HUES64 (cell line): ENCODE results near the gene SLC13A3.
A peak's percentile ranks its signal among the peaks of the same experiment; 100 is the strongest.

Experiments
- H3K27ac ChIP-seq: 2 replicates; pipeline ENCODE4 v1.7.0; 2013; ENCODE audit warnings: low read depth, low read length, inconsistent platforms
- H3K27me3 ChIP-seq: 2 replicates; pipeline ENCODE4 v1.6.1; 2013; ENCODE audit warnings: mild to moderate bottlenecking, low read length; ENCODE audit not compliant: insufficient read depth
- H3K36me3 ChIP-seq: 2 replicates; pipeline ENCODE4 v1.6.1; 2013; ENCODE audit warnings: mild to moderate bottlenecking, low read length; ENCODE audit not compliant: insufficient read depth
- H3K4me1 ChIP-seq: 2 replicates; pipeline ENCODE4 v1.6.1; 2013; ENCODE audit warnings: mild to moderate bottlenecking, low read length, moderate library complexity; ENCODE audit not compliant: insufficient read depth
- H3K4me3 ChIP-seq: 2 replicates; pipeline ENCODE4 v1.5.1; 2013; ENCODE audit warnings: mild to moderate bottlenecking, low read length, moderate library complexity
- H3K9ac ChIP-seq: 2 replicates; pipeline ENCODE4 v1.6.1; 2013; ENCODE audit warnings: mild to moderate bottlenecking, low read depth, low read length
- H3K9me3 ChIP-seq: 2 replicates; pipeline ENCODE4 v1.6.1; 2013; ENCODE audit warnings: low read depth, low read length; ENCODE audit not compliant: insufficient read depth
- WGBS: fragments of 150-250, 120-280 bp; methylation state at CpG from one replicate; pipeline ENCODE4 v1.1.7; 2013; ENCODE audit warnings: missing lambda C conversion rate; 5-methylcytosine and 5-hydroxymethylcytosine counted together

The SLC13A3 gene

GRCh38 chr20:46666818-46667515, 15.7 kb upstream of the SLC13A3 start:
- no peak overlapping the region for H3K9ac ChIP-seq
- H3K27ac ChIP-seq = no peak overlapping the region
- 93% methylated on average over 6 of the region's 6 CpGs for WGBS
- no peaks in the 10 kb centered on the region for H3K27me3 ChIP-seq
- 0 out of 2 replicates have a peak, but pooled peaks cover 6% of the 10 kb centered on the region for H3K36me3 ChIP-seq
- peaks cover 12% of the 10 kb centered on the region for H3K9me3 ChIP-seq
- H3K4me3 ChIP-seq = no peak overlapping the region
- H3K4me1 ChIP-seq = no peaks in the 10 kb centered on the region

GRCh38 chr20:46666306-46666705, 15.0 kb upstream of the SLC13A3 start:
- no peaks in the 10 kb centered on the region for H3K27me3 ChIP-seq
- no peaks in the 10 kb centered on the region for H3K4me1 ChIP-seq
- no peak overlapping the region for H3K27ac ChIP-seq
- WGBS = 88% methylated on average over 3 of the region's 3 CpGs
- H3K36me3 ChIP-seq = 0 out of 2 replicates have a peak, but pooled peaks cover 6% of the 10 kb centered on the region
- no peak overlapping the region for H3K4me3 ChIP-seq
- H3K9me3 ChIP-seq = peaks cover 12% of the 10 kb centered on the region
- H3K9ac ChIP-seq = no peak overlapping the region

DNA sequence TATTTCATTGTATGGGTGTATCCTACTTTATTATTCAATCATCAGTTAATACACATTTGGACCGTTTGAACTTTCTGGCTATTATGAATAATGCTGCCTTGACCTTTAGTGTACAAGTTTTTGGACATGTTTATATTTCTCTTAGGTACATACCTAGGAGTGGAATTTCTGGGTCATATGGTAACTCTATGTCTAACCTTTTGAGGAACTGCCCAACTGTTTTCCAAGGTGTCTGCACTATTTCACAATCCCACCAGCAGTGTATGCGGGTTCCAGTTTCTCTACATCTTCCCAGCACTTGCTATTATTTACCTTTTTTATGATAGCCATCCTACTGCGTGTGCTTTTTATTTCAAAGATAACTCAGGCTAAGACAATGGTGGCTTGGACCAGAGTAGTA, 14.3 kb upstream of the SLC13A3 start:
- Histone ChIP-seq H3K9me3 (peaks cover 5% of the 10 kb centered on the region; the same call in 1 of the 2 replicates), H3K4me3 (no peak overlapping the region), H3K27ac (no peak overlapping the region), H3K9ac (no peak overlapping the region), H3K36me3 (peaks cover 9% of the 10 kb centered on the region; the same call in 1 of the 2 replicates), H3K27me3 (no peaks in the 10 kb centered on the region), H3K4me1 (no peaks in the 10 kb centered on the region)
- WGBS = 95% methylated on average over 2 of the region's 3 CpGs

- Histone ChIP-seq H3K4me1 (no peaks in the 10 kb centered on the region), H3K27ac (no peak overlapping the region), H3K9ac (no peak overlapping the region), H3K9me3 (peaks cover 4% of the 10 kb centered on the region; the same call in 1 of the 2 replicates), H3K36me3 (peaks cover 6% of the 10 kb centered on the region; the same call in 1 of the 2 replicates), H3K27me3 (no peaks in the 10 kb centered on the region), H3K4me3 (no peak overlapping the region)
- WGBS = 97% methylated on average over 2 of the region's 3 CpGs
Measured at GRCh38 chr20:46663531-46663930, 12.3 kb upstream of the SLC13A3 start.

GRCh38 chr20:46661659-46662058, 10.4 kb upstream of the SLC13A3 start:
- no peaks in the 10 kb centered on the region for H3K4me1 ChIP-seq
- H3K9me3 ChIP-seq = peaks cover 4% of the 10 kb centered on the region; the same call in 1 of the 2 replicates
- no peaks in the 10 kb centered on the region for H3K27me3 ChIP-seq
- H3K9ac ChIP-seq = no peak overlapping the region
- no peak overlapping the region for H3K27ac ChIP-seq
- H3K36me3 ChIP-seq = peaks cover 3% of the 10 kb centered on the region; the same call in 1 of the 2 replicates
- 100% methylated on average over 1 of the region's 1 CpG for WGBS
- H3K4me3 ChIP-seq = no peak overlapping the region

DNA sequence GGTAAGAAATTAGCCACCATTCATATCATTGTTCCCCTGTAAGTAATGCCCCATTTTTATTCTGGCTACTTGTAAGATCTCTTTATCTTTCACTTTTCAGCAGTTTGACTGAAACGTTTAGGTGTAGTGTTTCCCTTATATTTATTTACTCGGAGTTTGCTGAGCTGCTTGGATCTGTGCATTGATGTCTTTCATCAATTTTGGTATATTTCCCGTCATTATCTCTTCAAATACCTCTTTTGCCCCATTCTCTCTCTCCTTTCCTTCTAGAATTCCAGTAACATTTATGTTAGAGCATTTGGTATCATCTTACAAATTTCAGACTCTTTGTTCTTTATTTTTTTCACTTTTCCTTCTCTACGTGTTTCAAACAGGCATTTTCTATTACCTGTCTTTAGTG, 9.2 kb upstream of the SLC13A3 start:
- H3K27ac ChIP-seq = no peak overlapping the region
- no peak overlapping the region for H3K9ac ChIP-seq
- H3K4me1 ChIP-seq = no peaks in the 10 kb centered on the region
- H3K9me3 ChIP-seq = peaks cover 4% of the 10 kb centered on the region; the same call in 1 of the 2 replicates
- no peak overlapping the region for H3K4me3 ChIP-seq
- H3K36me3 ChIP-seq = peaks cover 3% of the 10 kb centered on the region; the same call in 1 of the 2 replicates
- H3K27me3 ChIP-seq = no peaks in the 10 kb centered on the region
- 82% methylated on average over 3 of the region's 4 CpGs for WGBS

DNA sequence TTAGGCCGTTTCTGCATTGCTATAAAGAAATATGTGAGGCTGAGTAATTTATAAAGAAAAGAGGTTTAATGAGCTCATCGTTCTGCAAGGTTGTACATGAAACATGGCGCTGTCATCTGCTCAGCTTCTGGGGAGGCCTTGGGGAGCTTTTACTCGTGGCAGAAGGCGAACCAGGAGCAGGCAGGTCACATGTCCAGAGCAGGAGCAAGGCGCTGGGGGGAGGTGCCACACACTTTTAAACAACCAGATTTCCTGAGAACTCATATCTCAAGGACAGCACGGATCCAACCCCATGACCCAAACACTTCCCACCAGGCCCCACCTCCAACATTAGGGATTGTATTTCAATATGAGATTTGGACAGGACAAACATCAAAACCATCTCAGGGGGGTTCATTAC, 6.4 kb upstream of the SLC13A3 start:
- H3K27me3 ChIP-seq = no peaks in the 10 kb centered on the region
- 88% methylated on average over 7 of the region's 7 CpGs for WGBS
- no peaks in the 10 kb centered on the region for H3K4me1 ChIP-seq

DNA sequence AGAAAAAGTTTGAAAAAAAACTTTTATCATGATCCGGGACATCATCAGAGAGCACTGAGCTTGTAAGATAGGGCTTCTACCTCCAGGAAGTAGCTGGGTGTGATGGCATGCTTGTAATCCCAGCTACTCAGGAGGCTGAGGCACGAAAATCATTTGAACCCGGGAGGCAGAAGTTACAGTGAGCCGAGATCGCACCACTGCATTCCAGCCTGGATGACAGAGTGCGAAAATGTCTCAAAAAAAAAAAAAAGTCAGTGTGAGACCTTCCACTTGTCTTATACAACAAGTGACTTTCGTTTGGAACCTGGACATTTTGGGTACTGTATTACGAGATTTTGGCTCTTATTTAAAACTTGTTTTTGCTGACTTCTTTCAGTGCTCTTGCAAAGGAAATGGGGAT, 5.9 kb upstream of the SLC13A3 start:
- H3K4me3 ChIP-seq = no peak overlapping the region
- 91% methylated on average over 8 of the region's 8 CpGs for WGBS

More for the DNA sequence above, 6.4 kb upstream of the SLC13A3 start:
- H3K9me3 ChIP-seq = peaks cover 4% of the 10 kb centered on the region; the same call in 1 of the 2 replicates
- peaks cover 3% of the 10 kb centered on the region; the same call in 1 of the 2 replicates for H3K36me3 ChIP-seq
- H3K4me3 ChIP-seq = no peak overlapping the region
- H3K9ac ChIP-seq = no peak overlapping the region
- H3K27ac ChIP-seq = no peak overlapping the region

DNA sequence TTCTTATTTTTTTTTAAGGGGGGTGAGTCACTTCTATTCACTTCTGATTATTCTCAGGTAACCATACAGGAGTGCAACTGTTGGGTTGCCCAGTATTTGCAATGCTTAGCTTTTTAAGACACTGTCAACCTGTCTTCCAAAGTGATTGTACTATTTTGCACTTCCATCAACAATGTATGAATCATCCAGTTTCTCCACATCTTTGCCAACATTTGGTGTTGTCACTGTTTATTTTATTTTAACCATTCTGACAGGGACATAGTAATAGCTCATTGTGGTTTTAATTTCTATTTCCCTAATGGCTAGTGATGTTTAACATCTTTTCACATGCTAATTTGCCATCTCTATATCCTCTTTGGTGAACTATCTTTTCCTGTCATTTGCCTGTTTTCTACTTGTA, 1.4 kb upstream of the SLC13A3 start:
- Histone ChIP-seq H3K27ac (no peak overlapping the region), H3K4me1 (no peaks in the 10 kb centered on the region; the same call in 1 of the 2 replicates), H3K4me3 (no peak overlapping the region), H3K9me3 (no peaks in the 10 kb centered on the region), H3K9ac (no peak overlapping the region), H3K36me3 (no peaks in the 10 kb centered on the region), H3K27me3 (peaks cover 29% of the 10 kb centered on the region)

More for the DNA sequence above, 5.9 kb upstream of the SLC13A3 start:
- Histone ChIP-seq H3K36me3 (peaks cover 3% of the 10 kb centered on the region; the same call in 1 of the 2 replicates), H3K27ac (no peak overlapping the region), H3K4me1 (no peaks in the 10 kb centered on the region), H3K9ac (no peak overlapping the region), H3K9me3 (peaks cover 4% of the 10 kb centered on the region; the same call in 1 of the 2 replicates), H3K27me3 (no peaks in the 10 kb centered on the region; the same call in 1 of the 2 replicates)

DNA sequence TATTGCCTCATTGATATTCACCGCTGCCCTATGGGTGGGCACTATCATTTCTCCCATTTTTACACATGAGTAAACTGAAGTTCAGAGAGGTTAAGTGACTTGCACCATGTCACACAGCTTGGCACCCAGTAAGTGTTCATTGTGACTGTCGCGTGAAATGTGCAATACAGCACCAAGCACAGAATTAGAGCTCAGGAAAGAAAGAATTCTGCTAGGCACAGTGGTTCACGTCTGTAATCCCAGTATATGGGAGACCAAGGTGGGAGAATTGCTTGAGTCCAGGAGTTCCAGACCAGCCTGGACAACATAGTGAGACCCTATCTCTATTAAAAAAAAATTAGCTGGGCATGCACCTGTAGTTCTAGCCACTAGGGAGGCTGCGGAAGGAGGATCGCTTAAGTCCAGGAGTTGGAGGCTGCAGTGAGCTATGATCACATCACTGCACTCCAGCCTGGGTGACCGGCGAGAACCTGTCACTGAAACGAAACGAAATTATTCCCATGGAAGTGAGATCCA, 626 bp downstream of the SLC13A3 start:
- Histone ChIP-seq H3K4me3 (peak overlapping the region; percentile 51), H3K36me3 (no peaks in the 10 kb centered on the region), H3K27ac (no peak overlapping the region), H3K9ac (no peak overlapping the region), H3K4me1 (no peaks in the 10 kb centered on the region; the same call in 1 of the 2 replicates), H3K9me3 (no peaks in the 10 kb centered on the region), H3K27me3 (peaks cover 29% of the 10 kb centered on the region)
- 83% methylated on average over 10 of the region's 10 CpGs for WGBS

GRCh38 chr20:46649965-46650542, 1.2 kb downstream of the SLC13A3 start:
- no peak overlapping the region for H3K9ac ChIP-seq
- peaks cover 29% of the 10 kb centered on the region for H3K27me3 ChIP-seq
- no peaks in the 10 kb centered on the region; the same call in 1 of the 2 replicates for H3K4me1 ChIP-seq
- 92% methylated on average over 9 of the region's 9 CpGs for WGBS
- no peaks in the 10 kb centered on the region for H3K9me3 ChIP-seq
- H3K36me3 ChIP-seq = no peaks in the 10 kb centered on the region
- H3K27ac ChIP-seq = no peak overlapping the region
- no peak overlapping the region for H3K4me3 ChIP-seq
